NCI-H460 (cell line): ENCODE measurements around the gene NQO1. TPM values are rescaled to one million over a fixed set of nuclear protein-coding genes. Genes with fewer than 3 reads are reported as not detected.
A peak's percentile ranks its signal among the peaks of the same experiment; 100 is the strongest.
"Not testable (repeated sequence)": the region's sequence is repeated elsewhere in the genome, so short reads cannot be mapped to it uniquely, and the experiment has no call there.

Experiments
- DNase-seq: peaks from one replicate; pipeline ENCODE4 v3.0.0-alpha.2; 2016; ENCODE audit warnings: low read depth; ENCODE audit errors: extremely low read depth
- polyA plus RNA-seq: library from polyadenylated mRNA; depleted of rRNA; stranded (reverse); fragments of >200 nt; gene quantifications from 2 replicates; pipeline ENCODE4 v1.2.3, GENCODE V29; 2014; cell fraction: nucleus; rRNA removed
- total RNA-seq: library from RNA; depleted of rRNA; stranded (reverse); fragments of >200 nt; shearing (Covaris generic); gene quantifications from 2 replicates; pipeline ENCODE4 v1.2.3, GENCODE V29; 2014; rRNA removed

The NQO1 gene
- total RNA-seq: 2,708 and 2,726 TPM in 2 replicates
- polyA plus RNA-seq: 1,422 and 1,854 TPM in 2 replicates

DNA sequence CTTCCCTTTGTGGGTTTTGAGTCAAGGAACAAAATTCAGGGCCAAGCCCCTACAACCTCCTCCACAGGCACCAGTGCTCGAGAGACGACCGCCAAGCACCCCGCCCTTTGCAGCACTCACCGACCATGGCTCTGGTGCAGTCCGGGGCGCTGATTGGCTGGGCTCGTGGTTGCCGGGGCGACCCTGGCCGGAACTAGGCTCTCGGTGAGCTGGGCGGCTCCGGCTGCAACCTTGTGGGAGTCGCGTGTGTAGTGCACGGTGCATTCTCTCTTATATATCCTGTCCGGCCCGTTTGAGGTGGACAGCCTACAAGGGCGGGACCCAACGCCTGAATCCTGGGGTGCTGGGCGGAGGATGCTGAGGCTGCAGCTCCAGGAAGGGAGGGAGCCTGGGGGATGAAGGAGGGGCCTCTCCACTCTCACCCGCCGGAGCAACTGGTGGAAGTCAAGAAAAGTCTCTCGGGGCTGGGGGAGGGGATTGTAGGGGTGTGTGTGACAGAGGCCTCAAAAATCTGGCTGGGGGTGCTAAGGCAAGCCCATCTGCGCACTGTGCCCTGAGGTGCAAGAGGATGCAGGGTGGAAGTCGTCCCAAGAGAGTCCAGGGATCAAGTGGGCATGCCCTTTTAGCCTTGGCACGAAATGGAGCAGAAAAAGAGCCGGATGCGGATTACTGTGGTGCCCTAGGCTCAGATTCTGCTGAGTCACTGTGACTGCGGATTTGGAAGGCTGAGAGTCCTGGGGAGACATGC is at the start of gene NQO1:
TSS of gene NQO1 (minus strand) at position 248 of the 748 bp plus-strand sequence. CDS start at position 127, 121 bp downstream.
- peak; percentile 98 for DNase-seq

DNA sequence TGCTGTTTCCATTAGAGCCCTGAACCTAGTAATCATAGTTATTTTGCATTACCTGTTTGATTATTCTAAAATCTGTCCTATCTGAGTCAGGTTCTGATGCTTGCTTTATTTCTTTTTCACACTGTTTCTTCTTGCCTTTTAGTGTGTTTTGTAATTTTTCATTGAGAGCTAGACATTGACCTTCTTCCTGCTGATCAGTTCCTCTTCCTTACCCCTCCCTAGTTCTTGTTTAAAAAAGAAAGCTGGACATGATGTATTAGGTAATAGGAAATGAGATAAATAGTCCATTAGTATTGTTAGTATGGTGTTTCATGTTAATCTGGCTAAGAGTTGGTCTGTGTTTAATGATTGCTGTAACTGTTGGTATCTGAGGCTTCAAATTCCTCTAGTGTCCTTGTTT is 49.2 kb upstream of the NQO1 start:
- no peak for DNase-seq

DNA sequence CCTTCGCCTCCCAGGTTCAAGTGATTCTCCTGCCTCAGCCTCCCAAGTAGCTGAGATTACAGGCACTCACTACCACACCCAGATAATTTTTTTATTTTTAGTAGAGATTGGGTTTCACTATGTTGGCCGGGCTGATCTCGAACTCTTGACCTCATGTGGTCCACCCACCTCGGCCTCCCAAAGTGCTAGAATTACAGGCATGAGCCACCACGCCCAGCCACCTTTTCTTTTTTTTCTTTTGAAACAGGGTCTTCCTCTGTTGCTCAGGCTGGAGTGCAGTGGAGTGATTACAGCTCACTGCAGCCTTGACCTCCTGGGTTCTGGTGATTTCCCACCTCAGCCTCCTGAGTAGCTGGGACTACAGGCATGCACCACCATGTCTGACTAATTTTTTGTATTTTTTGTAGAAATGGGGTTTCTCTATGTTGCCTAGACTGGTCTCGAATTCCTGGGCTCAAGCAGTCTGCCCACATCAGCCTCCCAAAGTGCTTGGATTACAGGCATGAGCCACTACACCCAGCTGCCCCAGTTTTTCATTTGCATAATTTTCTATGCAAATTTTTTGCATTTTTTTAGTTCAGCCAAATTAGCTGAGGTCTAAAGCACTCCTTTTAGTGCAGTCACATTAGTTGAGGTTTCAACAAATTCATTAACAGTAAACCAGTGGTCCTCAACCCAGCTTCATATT is 47.0 kb upstream of the NQO1 start:
- DNase-seq: no peak

DNA sequence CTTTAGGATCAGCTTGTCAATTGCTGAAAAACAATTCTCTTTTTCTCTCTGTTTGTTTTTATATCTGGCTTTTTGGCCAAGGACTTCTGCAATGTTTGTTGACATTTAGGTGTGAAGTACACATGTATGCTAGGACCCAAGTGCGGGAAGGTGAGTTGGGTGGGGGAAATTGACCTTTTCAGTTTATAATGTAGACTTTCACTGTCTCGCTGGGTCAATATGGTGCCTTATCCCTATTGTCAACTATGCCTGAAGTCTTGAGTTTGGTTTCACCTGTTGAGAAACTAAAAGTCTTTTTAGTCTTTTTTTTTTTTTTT is 45.2 kb upstream of the NQO1 start:
- DNase-seq: no peak

DNA sequence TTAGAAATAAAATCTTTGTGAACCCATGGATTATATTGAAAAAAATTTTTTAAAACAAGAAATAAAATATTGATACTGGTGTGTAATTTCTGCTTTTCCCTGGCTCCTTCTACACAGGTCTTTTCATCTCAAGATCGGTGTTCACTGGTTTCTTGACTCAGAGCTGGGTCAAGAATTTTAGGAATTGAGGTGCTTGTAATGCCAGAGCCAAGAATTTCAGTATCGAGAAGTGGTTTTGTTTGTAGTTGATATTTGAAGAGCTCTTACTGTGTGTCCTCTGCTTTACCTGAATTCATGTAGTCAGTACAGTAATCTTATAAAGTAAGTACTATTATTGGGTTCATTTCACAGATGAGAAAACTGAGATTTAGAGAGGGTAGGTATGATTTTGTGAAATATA is 43.0 kb upstream of the NQO1 start:
- no peak for DNase-seq

DNA sequence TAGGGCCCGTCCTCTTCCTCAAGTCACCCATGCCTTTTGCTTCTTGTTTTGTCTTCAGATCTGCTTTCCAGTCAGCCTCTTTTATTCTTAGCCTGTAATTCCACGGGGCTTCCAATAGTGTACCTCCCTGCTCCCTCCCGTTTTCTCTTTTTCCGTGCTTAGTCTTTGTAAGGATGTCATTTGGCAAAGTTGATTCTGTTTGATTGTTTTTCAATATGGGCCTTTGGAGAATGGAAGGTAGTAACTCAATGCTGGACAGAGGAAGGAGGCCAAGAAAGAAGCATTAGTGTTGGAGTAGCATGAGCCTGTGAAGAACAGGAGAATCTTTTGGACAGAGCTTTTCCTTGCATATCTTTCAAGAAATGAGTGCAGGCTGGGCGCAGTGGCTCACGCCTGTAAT is 42.3 kb upstream of the NQO1 start:
- DNase-seq: no peak

DNA sequence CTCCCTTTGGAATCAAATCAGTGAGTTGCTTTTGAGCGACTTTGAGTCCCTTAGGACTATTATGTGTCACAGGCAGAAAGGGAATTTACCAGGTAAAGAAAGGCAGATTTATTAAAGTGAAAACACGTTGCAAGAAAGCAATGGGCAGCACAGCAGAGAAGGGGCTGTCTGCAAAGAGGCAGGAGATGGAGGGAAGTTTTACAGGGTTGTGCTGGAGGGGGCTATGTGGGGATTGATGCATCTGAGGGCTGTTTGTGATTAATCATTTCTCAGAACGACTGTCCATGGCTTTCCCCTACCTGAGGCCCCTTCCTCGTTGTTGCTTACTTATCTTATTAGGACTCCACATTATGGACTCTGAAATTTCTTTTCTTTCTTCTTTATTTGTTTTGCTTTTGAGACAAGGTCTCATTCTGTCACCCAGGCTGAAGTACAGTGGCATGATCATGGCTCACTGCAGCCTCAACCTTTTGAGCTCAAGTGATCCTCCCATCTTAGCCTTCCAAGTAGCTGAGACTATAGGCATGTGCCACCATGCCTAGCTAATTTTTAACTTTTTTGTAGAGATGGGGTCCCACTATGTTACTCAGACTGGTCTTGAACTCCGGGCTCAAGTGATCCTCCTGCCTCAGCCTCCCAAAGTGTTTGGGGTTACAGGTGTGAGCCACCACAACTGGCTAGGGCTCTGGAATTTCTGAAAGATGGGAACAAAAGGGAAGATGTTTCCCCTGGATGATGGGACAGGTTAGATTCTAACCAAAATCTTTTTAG is 41.3 kb upstream of the NQO1 start:
- DNase-seq: no peak

DNA sequence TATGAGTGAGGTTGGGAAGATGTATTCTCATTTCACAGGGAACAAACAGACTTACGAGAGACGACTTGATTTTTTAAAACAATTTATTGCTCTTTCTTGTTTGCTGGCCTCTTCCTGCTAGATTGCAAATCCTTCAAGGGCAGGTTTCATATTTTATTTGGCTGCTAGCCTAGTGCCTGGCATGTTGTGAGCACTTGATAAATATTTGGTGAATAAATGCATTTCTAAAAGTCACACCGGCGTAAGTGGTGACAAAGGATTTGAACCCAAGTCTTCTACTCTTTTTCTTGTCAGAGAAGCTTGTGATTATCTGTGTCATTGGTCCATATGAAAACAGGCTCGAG is 37.2 kb upstream of the NQO1 start:
- no peak for DNase-seq

DNA sequence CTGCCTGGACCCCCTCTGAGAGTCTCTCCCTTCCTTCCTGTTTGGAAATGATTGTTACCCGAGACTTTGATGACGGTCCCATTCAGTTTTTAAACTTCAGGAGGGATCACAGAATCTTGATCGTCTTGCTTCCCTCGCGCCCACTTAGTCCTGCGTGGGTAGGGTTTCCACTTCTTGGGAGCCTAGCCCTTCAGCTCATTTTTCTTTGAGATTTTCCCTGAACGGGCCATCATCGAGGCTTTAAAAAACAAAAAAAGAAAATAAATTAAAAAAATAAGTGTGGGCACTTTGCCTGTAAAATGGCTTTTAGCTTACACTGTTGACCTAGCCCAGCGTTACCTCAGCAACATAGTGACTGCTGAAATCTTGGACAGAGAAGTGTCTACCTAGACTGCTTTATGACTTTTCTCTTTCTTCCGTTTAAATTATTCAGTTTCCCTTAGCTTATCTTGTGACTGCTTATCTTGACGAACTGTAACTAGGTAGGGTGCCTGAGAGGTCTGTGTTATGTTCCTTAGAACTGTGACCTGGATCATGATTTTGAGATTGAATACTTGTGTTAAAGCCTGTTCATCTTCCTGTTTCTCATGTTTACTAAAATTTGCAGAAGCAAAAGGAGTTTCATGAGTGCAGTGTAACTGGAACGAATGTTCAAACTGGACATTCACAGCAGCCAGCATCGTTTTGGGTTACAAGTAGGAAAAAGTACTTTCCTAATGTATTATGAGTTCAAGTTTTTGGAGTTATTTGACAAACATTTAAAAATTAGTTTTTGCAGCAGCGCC is 36.6 kb upstream of the NQO1 start:
- DNase-seq: no peak

DNA sequence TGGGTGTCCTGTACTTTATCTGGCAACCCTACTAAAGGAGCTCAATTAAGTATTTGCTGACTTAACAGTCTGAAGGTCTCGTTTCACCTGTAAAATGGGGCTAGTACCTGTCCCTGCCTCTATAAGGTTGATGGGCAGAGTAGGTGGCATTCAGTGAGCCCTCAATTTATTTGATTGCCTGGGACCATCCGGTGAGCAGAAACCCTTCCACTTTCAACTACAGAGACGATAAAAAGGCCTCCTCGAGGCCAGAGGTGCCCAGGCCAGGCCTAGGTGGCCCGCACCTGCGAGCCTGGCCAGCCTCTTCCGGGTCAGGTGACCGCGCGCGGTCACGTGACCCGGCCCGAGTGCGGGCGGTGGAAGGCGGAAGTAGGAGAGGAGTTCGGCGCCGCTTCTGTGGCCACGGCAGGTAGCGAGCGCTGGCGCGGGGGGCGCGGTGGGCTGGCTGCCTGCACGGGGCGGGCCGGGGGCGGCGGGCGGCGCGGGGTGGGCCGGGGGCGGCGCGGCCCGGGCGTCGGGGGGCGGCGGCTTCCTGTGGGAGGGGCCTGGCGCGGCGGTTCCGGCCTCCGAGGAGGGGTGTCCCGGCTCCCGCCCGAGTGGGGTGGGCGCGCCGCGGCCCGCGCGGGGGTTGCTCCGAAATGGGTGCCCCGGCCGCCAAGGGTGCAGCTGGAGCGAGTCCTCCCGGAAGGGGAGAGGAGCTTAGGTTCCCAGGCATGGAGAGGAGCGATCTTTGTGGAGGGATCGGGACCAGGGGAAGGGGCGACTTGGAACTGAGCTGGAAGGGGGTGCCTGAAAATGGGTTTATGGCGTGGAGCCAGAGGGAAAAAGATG is 35.8 kb upstream of the NQO1 start, which contains the start of gene WWP2:
TSS of gene WWP2 (plus strand) at position 350 of the 831 bp plus-strand sequence. CDS start 24,679 bp downstream, outside the sequence.
- peak; percentile 38 for DNase-seq

DNA sequence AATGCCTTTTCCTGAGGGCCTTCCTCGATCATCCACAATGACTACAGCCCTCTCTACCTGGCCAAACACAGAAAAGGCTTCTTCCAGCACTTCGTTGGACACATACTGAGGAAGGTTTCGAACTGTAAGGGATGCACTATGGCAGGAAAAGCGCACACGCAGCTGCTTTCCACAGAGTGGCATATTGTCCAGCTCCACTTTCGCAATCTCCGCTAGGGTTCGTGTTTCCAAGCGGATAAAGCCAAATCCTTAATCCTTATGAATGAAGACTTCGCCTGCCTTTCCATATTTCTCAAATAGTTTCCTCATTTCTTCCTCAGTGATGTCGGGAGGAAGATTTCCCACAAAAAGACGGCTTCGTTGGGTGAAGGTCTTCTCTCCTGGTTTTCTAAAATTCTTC is 31.0 kb upstream of the NQO1 start:
- not testable (repeated sequence) for DNase-seq

DNA sequence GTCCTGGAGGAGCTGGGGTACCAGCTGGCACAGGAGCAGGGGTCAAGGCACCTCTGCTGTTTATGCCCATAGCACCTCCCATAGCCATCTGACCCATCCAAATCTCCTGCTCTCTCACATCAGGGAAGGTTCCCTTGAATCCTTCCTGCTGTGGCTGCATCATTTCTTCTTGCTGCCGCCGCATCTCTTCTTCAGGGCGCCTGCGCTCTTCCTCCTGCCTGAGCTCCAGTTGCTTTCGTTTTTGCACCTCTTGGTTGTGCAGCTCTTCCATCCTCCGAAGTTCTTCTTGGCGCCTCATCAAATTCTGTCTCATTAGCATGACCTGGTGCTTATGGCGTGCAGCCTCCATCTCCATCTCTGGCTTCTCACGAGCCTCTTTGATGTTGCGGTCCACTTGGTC is 30.3 kb upstream of the NQO1 start:
- no peak for DNase-seq

DNA sequence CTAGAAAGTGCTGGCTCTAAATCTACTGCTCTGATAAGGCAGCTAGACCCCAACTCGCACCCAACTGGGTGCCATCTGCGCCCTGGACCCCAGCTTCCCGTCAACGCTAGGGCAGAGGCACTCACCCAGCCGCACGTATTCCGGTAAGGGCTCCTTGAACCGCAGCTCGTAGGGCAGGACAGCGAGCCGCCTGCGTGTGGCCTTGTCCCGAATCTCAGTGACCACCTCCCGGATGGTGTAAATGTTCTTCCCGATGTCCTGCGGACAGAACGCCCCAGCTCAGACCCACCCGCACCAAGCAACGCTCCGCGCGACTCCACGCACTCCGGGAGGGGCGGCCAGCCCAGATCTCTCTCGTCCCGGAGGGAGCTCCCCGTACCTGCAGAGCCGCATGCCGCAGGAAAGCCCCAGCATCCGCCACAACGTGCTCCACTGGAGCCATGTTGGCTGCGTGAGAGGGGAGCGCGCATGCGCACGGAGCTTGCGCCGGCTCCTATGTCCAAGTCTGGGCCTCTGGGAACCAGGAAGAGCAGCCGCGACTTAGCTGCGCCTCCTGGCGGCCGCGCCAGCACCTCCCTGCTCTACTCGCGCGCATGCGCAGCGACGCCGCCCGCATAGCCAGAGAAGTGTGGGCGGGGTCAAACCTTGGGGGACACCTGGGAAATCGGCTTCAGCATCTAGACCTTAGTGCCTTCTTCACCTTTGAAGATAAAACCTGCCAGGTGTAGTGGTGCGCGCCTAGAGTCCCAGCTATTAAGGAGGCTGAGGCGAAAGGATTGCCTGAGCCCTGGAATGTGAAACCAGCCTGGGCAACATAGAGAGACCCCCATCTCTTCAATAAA is 28.3 kb upstream of the NQO1 start, which contains the start of gene NOB1:
TSS of gene NOB1 (minus strand) at position 458 of the 842 bp plus-strand sequence. CDS start at position 442, 16 bp downstream.
- peak; percentile 92 for DNase-seq

DNA sequence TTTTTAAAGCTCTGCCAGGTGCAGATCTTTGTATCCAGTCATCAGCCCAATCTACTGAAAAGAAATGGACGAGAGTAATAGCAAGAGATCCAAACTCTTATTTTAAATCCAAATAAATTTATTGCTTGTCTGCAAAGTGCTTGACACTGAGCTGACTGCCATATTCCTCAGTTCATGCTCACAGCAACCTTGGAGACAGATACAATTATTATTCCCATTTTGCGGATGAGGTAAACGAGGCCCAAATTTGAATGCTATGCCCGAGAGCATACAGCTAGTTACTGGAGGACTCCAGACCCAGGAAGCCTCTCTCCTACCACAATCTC is 27.7 kb upstream of the NQO1 start:
- DNase-seq: no peak

DNA sequence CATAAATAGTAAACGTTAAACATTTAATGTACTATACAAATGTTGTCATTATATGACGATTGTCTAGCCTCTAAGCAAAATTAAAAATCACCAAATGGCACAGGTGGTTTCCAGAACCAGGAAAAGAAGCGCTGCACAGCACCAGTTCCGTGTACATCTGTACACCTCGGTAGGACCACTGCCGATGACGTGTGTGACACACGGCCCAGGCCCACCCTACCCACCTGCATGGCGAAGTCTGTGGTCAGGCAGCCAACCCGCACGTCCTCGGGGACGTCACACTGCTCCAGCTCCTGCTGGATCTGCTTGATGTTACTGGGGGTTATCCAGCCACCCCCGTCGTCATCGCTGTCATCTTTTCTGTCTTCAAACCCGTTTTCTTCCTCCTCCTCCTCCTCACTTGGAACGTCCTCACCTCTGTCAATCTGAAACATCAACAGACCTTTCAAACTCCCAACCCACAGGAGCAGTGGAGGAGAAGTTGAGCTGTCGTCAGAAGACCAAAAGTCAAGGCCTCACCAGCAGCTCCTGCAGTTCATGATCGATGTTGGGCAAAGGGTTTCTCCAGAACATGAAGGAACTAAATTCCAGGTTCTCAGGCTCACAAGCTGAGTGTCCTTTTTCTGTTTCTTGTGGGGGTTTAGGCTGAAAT is 22.5 kb upstream of the NQO1 start:
- DNase-seq: no peak

DNA sequence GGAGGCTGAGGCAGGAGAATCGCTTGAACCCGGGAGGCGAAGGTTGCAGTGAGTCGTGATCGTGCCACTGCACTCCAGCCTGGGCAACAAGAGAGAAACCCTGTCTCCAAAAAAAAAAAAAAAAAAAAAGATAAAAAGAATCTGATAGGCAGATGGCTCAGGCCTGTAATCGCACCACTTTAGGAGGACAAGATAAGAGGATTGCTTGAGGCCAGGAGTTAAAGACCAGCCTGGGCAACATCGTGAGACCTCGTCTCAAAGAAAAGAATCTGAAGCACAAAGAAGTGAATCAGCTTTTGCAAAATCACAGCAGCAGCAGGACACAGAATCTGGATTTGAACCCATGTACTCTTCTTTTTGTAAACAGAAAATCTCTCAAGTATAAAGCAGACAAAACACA is 20.8 kb upstream of the NQO1 start:
- no peak for DNase-seq

DNA sequence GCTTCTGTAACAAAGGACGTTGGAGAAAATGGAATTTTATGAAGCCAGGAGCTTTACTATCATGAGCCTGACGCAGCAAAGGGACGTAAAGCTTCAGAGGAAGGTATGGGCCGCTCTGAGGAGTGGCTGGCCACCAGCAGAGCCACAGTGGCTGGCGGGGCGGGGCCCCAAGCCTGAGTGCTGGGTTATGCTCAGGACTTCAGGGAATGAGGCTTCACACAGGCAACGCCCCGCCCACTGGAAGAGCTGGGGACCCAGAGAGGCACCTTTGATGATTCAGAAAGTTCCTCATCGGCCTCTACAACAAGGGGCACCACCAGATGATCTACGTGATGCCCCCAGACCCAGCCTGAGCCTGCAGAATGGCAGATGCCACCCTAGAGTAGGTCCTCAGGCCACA is 19.6 kb upstream of the NQO1 start:
- DNase-seq: no peak

DNA sequence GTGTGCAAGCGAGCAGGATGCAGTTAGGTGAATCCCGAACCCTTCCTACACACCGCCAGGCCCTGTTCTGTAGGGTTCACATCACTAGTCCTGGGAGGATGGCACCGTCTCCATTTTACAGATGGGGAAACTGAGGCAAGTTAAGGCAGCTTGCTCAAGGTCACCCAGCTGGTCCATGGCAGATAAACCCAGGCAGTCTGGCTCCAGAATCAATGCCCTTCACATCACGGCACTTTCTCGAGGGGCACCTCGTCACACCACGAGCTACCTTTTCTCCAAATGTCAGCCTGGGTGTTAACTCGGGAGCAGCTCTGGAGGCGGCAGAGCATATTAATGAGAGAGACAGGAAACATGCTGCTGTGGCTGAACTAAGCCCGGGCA is 18.9 kb upstream of the NQO1 start:
- no peak for DNase-seq
